ENCODE measurements around the gene CACNA1G.

DNA sequence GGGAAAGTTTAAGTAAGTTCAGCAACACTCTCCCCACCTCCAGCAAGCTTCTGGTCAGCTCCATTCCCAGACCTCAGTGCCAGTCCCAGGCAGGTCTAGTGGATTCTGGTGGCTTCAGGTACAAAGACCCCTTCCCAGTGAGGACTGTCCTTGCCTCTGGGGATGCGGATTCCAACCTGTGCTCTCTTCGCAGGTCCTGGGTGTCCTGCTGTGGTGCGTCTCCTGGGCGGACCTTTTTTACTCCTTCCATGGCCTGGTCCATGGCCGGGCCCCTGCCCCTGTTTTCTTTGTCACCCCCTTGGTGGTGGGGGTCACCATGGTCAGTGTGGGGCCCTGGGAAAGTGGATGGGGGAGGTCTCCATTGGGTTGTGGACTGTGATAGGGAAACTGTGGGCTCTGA, 96.0 kb downstream of the CACNA1G start:
- TF ChIP-seq EZH2phosphoT487 (IDR thresholded peaks at IDR 0.05; ENCODE audit: insufficient read depth, low read depth) (no peak), EZH2 (IDR thresholded peaks at IDR 0.05; ENCODE audit: insufficient read depth, poor library complexity, severe bottlenecking) (no peak)
